Keratinocyte (primary cell): ENCODE measurements around the gene GALNS.

Experiments used
- EZH2 ChIP-seq: IDR thresholded peaks from one replicate; pipeline ENCODE4 v1.6.1; 2012; ENCODE audit warnings: inconsistent platforms, mild to moderate bottlenecking, low read length, moderate library complexity
- TF ChIP-seq, protein P1 (sequence below), 3 experiments: IDR thresholded peaks in 1 of 3; conservative IDR thresholded peaks in 1 of 3; optimal IDR thresholded peaks in 1 of 3; 2 replicates in 2 of 3; 3 replicates in 1 of 3; pipeline versions ENCODE3 to v1.5.1; 2011; ENCODE audit warnings: low read length in 3 of 3, mild to moderate bottlenecking in 3 of 3, moderate library complexity in 2 of 3, control low read depth in 1 of 3, inconsistent platforms in 1 of 3; ENCODE audit not compliant: insufficient read depth in 2 of 3; ENCODE audit errors: extremely low read depth in 1 of 3

DNA sequence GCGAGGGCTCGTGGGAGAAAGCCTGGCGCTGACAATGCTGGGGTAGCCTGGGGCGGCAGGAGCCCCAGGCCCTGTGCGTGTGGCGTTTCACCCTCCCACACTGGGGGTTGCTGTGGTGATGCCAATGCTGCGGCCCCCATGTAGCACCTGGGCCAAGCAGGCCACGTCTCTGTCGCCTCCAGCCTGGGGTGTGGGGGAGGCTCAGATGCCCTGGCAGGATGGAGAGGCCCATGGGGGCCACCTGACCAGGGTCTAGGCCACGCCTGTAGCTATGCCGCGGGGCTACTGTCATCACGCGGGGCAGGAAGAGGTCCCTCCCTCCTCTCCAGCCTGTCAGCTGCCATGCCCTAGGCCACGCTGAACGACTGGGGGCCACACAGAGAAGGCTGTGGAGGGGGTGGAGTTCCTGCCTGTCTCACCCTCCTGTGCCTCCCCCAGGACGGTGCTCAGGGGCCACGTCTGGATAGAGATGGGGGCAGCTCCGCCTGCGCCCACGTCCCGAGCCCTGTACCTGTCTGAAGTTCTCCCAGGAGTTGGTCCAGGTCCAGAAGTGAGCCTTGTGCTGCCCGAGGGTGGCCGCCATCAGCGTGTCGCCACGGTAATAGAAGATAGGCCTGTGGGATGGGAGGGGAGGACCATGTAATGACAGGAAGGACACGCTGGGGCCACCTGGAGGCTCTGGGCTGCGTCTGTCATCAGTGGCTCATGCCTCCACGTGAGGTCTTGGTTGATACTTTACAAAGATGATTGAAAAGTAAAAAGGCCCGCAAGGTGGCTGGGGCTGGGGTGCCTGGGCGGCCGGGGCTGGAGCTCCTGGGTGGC, 32.3 kb downstream of the GALNS start:
- TF ChIP-seq, protein P1, sequence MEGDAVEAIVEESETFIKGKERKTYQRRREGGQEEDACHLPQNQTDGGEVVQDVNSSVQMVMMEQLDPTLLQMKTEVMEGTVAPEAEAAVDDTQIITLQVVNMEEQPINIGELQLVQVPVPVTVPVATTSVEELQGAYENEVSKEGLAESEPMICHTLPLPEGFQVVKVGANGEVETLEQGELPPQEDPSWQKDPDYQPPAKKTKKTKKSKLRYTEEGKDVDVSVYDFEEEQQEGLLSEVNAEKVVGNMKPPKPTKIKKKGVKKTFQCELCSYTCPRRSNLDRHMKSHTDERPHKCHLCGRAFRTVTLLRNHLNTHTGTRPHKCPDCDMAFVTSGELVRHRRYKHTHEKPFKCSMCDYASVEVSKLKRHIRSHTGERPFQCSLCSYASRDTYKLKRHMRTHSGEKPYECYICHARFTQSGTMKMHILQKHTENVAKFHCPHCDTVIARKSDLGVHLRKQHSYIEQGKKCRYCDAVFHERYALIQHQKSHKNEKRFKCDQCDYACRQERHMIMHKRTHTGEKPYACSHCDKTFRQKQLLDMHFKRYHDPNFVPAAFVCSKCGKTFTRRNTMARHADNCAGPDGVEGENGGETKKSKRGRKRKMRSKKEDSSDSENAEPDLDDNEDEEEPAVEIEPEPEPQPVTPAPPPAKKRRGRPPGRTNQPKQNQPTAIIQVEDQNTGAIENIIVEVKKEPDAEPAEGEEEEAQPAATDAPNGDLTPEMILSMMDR (optimal IDR thresholded peaks at IDR 0.05 in 1 of 3, IDR thresholded peaks at IDR 0.05 in 1 of 3, conservative IDR thresholded peaks at IDR 0.05 in 1 of 3; ENCODE audit: extremely low read depth in 1 of 3, insufficient read depth in 2 of 3, low read length in 3 of 3): no peak
- TF ChIP-seq EZH2: no peak
